GM12872 (cell line): ENCODE results near the gene FREM2.

Experiments
- CTCF ChIP-seq: IDR thresholded peaks from 3 replicates; pipeline ENCODE4 v1.5.1; 2011; ENCODE audit warnings: low read depth, mild to moderate bottlenecking, low read length, moderate library complexity; ENCODE audit not compliant: insufficient read depth

Gene FREM2

GRCh38 chr13:38735665-38736440 is 49.0 kb downstream of the FREM2 start:
- TF ChIP-seq CTCF: no peak

GRCh38 chr13:38743466-38743865 is 56.6 kb downstream of the FREM2 start:
- no peak for TF ChIP-seq CTCF

- no peak for TF ChIP-seq CTCF
Observed at GRCh38 chr13:38752686-38753085, 65.8 kb downstream of the FREM2 start.

GRCh38 chr13:38753878-38754277 is 67.0 kb downstream of the FREM2 start:
- no peak for TF ChIP-seq CTCF

- TF ChIP-seq CTCF: no peak
Observed at GRCh38 chr13:38755793-38756192, 68.9 kb downstream of the FREM2 start.

GRCh38 chr13:38758277-38758676 is 71.4 kb downstream of the FREM2 start:
- no peak for TF ChIP-seq CTCF

GRCh38 chr13:38759390-38759789 is 72.5 kb downstream of the FREM2 start:
- TF ChIP-seq CTCF: no peak
